A549 (cell line): ENCODE measurements around the gene CCDC154.

Experiments
- POLR2A ChIP-seq: IDR thresholded peaks from 2 replicates; pipeline ENCODE4 v1.6.1; 2012; ENCODE audit warnings: mild to moderate bottlenecking, low read length
- RAD21 ChIP-seq, 2 experiments: fragments of >200 bp in 1 of 2; sonication (Bioruptor Twin) in 1 of 2; formaldehyde crosslinking in 1 of 2; IDR thresholded peaks in 1 of 2; conservative IDR thresholded peaks in 1 of 2; 2 replicates in 1 of 2; 3 replicates in 1 of 2; pipeline ENCODE4 v1.6.1; 2012 to 2018; ENCODE audit warnings: inconsistent platforms in 1 of 2
- TF ChIP-seq, protein P1 (sequence below): fragments of >200 bp; sonication (Bioruptor Twin); formaldehyde crosslinking; IDR thresholded peaks from 3 replicates; pipeline ENCODE4 v1.5.1; 2016

DNA sequence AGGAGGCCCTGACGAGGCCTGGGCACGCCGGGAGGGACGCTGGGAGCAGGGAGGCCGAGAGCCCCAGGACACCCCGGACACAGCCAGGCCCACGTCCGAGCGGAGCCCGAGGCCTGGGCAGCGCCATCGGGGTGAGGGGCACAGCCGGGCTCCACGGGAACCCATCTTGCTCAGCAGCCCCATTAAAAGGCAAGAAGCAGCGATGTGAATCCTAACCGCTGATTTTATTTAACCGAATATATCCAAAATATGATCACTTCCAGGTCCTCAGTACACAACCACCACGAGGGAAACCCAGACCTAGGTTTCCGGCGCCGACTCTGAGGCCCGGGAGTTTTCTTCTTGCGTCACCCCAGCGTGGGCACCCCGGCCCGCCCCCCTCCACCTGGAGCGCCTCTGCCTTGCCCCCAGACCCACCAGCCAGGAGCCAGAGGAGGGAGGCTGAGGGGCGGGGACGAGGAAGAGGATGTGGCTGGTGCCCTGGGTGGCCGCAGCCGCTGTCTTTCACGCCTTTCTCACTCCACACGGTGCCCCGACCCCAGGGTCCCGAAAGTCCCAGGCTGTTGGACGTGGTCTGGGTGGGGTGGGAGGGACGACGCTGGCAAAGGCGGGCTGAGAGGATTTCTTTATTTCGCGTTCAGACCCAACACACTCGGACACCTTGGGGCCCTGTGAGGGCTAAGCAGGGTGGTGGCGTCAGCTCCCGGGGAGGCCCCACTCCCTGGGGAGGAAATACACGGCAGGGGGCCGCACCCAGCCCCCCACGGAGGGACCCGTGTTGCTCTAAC is 568 bp upstream of the CCDC154 start:
- TF ChIP-seq, protein P1, sequence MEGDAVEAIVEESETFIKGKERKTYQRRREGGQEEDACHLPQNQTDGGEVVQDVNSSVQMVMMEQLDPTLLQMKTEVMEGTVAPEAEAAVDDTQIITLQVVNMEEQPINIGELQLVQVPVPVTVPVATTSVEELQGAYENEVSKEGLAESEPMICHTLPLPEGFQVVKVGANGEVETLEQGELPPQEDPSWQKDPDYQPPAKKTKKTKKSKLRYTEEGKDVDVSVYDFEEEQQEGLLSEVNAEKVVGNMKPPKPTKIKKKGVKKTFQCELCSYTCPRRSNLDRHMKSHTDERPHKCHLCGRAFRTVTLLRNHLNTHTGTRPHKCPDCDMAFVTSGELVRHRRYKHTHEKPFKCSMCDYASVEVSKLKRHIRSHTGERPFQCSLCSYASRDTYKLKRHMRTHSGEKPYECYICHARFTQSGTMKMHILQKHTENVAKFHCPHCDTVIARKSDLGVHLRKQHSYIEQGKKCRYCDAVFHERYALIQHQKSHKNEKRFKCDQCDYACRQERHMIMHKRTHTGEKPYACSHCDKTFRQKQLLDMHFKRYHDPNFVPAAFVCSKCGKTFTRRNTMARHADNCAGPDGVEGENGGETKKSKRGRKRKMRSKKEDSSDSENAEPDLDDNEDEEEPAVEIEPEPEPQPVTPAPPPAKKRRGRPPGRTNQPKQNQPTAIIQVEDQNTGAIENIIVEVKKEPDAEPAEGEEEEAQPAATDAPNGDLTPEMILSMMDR, result no peak
- TF ChIP-seq POLR2A (no peak), RAD21 (conservative IDR thresholded peaks at IDR 0.05 in 1 of 2, IDR thresholded peaks at IDR 0.05 in 1 of 2) (no peak)
